LNCaP clone FGC (cell line): ENCODE data around the gene CPZ.

Source experiments
- DNase-seq: peaks from one replicate; pipeline ENCODE4 v3.0.0-alpha.2; 2011; ENCODE audit warnings: low read depth
- H3K4me3 ChIP-seq: 2 replicates; pipeline ENCODE4 v1.5.1; 2011; ENCODE audit warnings: mild to moderate bottlenecking, low read depth, low read length, control low read depth
- TF ChIP-seq, protein P1 (sequence below): IDR thresholded peaks from 2 replicates; pipeline ENCODE4 v1.5.1; 2012; ENCODE audit warnings: mild to moderate bottlenecking; ENCODE audit not compliant: control insufficient read depth, insufficient read depth; ENCODE audit errors: extremely low read depth

The CPZ gene

DNA sequence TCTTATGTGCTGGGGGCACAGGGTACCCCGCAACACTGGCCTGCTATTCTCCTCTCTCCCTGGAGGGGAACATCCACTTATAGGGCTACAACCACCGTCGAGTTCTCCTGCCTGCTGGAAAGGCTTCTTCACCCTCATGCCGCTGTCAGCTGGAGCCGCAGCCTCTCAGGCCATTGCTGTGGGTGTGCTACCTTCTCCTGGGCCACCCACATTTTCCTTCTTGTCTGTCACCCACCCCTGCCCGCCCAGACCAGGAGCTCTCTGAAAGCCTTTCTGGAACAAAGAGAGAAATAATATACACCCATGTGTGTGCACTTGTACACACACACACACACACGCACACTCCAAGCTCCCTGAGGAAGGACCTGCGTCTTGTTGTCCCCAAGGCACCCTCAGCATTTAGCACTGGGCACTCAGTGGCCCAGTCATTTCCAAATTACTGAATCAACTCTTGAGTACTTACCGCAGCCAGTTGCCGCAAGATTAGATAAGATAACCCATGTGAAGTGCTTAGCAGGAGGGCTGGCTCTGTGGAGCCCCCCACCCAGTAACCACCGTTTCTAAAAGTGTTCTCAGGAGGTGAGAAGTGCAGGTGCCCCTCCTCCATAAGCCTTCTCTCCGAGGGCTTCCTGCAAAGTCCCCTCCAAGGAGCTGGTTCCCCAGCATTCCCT is 50.2 kb downstream of the CPZ start:
- no peak overlapping the region for H3K4me3 ChIP-seq
- no peak for DNase-seq
- TF ChIP-seq, protein P1, sequence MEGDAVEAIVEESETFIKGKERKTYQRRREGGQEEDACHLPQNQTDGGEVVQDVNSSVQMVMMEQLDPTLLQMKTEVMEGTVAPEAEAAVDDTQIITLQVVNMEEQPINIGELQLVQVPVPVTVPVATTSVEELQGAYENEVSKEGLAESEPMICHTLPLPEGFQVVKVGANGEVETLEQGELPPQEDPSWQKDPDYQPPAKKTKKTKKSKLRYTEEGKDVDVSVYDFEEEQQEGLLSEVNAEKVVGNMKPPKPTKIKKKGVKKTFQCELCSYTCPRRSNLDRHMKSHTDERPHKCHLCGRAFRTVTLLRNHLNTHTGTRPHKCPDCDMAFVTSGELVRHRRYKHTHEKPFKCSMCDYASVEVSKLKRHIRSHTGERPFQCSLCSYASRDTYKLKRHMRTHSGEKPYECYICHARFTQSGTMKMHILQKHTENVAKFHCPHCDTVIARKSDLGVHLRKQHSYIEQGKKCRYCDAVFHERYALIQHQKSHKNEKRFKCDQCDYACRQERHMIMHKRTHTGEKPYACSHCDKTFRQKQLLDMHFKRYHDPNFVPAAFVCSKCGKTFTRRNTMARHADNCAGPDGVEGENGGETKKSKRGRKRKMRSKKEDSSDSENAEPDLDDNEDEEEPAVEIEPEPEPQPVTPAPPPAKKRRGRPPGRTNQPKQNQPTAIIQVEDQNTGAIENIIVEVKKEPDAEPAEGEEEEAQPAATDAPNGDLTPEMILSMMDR, result no peak

DNA sequence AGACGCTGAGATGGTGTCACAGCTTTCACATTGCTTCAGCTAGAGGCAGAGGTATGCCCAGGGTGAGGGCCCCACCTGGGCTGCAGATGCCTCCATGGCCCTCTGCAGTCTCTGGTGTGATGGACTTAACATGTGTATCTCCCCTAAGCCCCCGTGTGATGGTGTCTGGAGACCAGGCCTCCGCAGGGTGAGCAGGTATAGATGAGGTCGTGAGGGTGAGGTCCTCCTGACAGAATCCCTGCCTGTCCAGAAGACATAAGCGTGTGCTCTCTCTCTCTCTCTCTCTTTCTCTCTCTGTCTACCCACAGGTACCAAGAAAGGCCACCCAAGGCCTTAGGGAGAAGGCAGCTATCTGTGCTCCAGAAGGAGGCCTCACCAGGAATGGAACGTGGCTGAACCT is 50.9 kb downstream of the CPZ start:
- TF ChIP-seq, protein P1, result no peak
- DNase-seq, result no peak

DNA sequence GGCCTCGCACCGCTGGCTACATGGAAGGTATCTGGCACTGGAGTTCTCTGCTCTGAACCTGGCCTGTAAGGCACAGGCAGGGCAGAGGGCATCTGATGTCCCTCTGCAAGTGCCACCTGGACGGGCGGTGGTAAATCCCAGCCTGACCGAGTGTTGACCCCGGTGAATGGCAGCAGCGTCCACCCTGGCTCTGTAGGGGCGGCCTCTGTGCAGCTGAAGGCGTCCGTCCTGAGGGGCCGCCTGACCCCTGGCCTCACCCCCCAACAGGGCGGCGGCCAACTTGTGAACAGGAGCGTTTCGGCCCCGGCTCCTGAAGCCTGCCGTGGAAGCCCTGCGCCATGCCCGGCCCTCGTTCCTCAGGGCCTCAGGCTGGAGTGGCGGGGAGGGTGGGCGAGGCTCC is 51.4 kb downstream of the CPZ start:
- DNase-seq, result no peak
- H3K4me3 ChIP-seq, result no peak overlapping the region
- TF ChIP-seq, protein P1, result no peak

More for the DNA sequence above, 50.9 kb downstream of the CPZ start:
- no peak overlapping the region for H3K4me3 ChIP-seq

DNA sequence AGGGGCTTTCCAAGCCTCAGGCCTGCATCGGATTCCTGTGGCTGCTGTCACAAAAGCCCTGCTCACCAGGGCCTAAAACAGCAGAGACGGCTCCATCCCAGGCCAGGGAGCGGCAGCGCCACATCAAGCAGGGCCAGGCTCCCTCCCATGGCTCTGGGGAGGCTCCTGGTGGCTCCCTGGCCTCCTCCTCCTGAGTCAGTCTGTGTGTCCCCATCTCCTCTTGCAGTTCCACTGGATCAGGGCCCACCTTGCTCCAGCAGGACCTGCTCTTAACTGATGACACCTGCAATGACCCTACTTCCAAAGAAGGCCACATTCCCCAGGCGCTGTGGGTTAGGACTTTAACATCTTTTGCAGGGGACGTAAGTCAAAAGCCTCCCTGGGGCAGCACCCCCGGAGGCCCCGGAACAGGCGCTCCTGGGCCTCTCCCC is 51.9 kb downstream of the CPZ start:
- no peak overlapping the region for H3K4me3 ChIP-seq
- DNase-seq, result no peak
- TF ChIP-seq, protein P1, result no peak

DNA sequence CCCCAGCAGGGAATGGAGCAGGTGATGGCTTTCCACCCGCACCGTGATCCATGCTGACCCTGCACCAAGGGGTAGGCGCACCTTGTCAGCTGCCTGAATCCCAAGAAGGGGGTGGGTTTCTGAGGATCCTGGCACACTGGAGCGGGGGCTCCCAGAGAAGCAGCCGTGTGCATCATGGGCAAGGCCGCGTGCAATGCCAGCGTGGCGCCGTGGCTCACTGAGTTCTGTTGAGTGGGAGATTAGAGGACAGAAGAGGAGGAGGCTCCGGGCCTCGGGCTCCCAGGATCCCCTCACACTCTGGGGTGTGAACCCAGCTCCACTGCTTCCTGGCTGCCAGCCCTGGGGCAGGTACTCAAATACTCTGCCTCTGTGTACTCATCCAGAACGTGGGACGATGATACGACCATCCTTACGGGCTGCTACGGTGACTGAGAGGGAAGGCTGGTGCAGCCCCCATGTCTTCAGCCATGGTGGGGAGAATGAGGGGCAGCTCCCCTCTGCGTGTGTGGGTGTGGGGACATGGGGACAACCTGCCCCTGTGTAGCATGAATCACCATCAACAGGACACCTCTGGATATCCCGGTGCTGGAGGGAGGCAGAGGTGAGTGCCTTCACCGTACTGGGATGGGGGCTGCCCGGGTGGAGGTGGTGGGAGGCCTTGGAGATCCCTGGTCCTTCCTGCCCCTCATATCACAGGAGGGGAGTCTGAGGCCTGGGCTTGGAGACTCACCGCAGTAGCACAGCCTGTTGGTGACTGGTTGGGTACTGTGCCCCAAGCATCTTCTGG is 52.6 kb downstream of the CPZ start:
- DNase-seq, result no peak
- TF ChIP-seq, protein P1, result no peak
- H3K4me3 ChIP-seq, result no peak overlapping the region

DNA sequence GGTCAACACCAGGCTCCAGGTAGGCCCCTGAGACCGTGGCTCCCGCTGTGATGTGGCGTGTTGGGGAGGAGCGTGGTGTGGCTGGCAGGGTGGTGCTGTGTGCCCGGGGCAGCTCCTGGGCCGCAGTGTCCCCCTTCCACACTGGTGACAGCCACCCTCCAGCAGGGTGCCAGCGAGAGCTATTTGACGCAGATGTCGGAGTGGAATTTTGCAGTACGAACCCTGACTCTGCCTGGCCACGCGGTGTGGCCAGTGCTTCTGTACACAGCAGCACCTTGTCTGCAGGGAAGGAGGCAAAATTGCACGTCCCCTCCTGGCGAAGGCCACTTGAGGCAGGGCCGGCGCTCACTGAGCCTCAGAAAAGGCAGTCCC is 53.2 kb downstream of the CPZ start:
- no peak overlapping the region for H3K4me3 ChIP-seq
- DNase-seq, result no peak
- TF ChIP-seq, protein P1, result no peak
